ENCODE measurements around the gene ACOT8. TPM values are rescaled to one million over a fixed set of nuclear protein-coding genes. Genes with fewer than 3 reads are reported as not detected.

The ACOT8 gene
- total and polyA plus RNA-seq, 9 of the 15 experiments (the other 6 are each of a cell fraction or from before 2014, with no cell fraction given), result 8.2 to 46.7 (median 20.7) TPM

- TF ChIP-seq NKRF (IDR thresholded peaks at IDR 0.05; ENCODE audit: borderline replicate concordance), result peak; percentile 41
- TF ChIP-seq ZNF780A (CRISPR knock-in tag; IDR thresholded peaks at IDR 0.05), result no peak
- TF ChIP-seq AFF1 (IDR thresholded peaks at IDR 0.05; ENCODE audit: low read depth in 1 of 2, partially characterized antibody in 2 of 2), result no peak
- no peak for TF ChIP-seq ZNF551 (CRISPR knock-in tag; IDR thresholded peaks at IDR 0.05)
- TF ChIP-seq GABPA (tag; conservative IDR thresholded peaks at IDR 0.05; ENCODE audit: low read depth), result peak; percentile 98
- TF ChIP-seq ARHGAP35 (IDR thresholded peaks at IDR 0.05; ENCODE audit: partially characterized antibody), result no peak
- 0 out of 2 replicates have a peak, but pooled peaks have one; percentile 25 for TF ChIP-seq SMAD3 (CRISPR knock-in tag; conservative IDR thresholded peaks at IDR 0.05)
- peak; percentile 81 for TF ChIP-seq RBFOX2 (IDR thresholded peaks at IDR 0.05; ENCODE audit: low read depth, low read length)
- TF ChIP-seq KDM1A (IDR thresholded peaks at IDR 0.05), result no peak
- peak; percentile 58; the same call in 1 of the 2 replicates for TF ChIP-seq SREBF1 (IDR thresholded peaks at IDR 0.05; ENCODE audit: borderline replicate concordance, low read depth, low read length)
- TF ChIP-seq, protein P1, sequence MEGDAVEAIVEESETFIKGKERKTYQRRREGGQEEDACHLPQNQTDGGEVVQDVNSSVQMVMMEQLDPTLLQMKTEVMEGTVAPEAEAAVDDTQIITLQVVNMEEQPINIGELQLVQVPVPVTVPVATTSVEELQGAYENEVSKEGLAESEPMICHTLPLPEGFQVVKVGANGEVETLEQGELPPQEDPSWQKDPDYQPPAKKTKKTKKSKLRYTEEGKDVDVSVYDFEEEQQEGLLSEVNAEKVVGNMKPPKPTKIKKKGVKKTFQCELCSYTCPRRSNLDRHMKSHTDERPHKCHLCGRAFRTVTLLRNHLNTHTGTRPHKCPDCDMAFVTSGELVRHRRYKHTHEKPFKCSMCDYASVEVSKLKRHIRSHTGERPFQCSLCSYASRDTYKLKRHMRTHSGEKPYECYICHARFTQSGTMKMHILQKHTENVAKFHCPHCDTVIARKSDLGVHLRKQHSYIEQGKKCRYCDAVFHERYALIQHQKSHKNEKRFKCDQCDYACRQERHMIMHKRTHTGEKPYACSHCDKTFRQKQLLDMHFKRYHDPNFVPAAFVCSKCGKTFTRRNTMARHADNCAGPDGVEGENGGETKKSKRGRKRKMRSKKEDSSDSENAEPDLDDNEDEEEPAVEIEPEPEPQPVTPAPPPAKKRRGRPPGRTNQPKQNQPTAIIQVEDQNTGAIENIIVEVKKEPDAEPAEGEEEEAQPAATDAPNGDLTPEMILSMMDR (IDR thresholded peaks at IDR 0.05 in 2 of 3, conservative IDR thresholded peaks at IDR 0.05 in 1 of 3; ENCODE audit: insufficient read depth in 2 of 3, low read depth in 1 of 3, low read length in 3 of 3), result peak in 1 of 3 experiments; percentile 12; a peak in 1 of 6 replicates
- TF ChIP-seq, protein P2, sequence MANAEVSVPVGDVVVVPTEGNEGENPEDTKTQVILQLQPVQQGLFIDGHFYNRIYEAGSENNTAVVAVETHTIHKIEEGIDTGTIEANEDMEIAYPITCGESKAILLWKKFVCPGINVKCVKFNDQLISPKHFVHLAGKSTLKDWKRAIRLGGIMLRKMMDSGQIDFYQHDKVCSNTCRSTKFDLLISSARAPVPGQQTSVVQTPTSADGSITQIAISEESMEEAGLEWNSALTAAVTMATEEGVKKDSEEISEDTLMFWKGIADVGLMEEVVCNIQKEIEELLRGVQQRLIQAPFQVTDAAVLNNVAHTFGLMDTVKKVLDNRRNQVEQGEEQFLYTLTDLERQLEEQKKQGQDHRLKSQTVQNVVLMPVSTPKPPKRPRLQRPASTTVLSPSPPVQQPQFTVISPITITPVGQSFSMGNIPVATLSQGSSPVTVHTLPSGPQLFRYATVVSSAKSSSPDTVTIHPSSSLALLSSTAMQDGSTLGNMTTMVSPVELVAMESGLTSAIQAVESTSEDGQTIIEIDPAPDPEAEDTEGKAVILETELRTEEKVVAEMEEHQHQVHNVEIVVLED (CRISPR knock-in tag; IDR thresholded peaks at IDR 0.05), result no peak
- no peak for TF ChIP-seq SMC3 (conservative IDR thresholded peaks at IDR 0.05; ENCODE audit: insufficient read depth, low read depth, low read length)
- TF ChIP-seq SRSF3 (IDR thresholded peaks at IDR 0.05; ENCODE audit: insufficient read depth, low read length), result no peak
- TF ChIP-seq ETV5 (CRISPR knock-in tag; IDR thresholded peaks at IDR 0.05; ENCODE audit: low read depth), result peak; percentile 65; the same call in 1 of the 2 replicates
Measured at GRCh38 chr20:45857114-45857881, at the start of gene ACOT8, which contains the start of gene ZSWIM3 (continued).

Measured in K562 (cell line).